SK-N-SH treated with all-trans-retinoic acid at 6 μM for 48 hours (cell line): Measurements from ENCODE around the gene TBC1D2B.
A peak's percentile ranks its signal among the peaks of the same experiment; 100 is the strongest.

Experiments used
- ATAC-seq: fragments of 200-7000 bp; cut with Tn5 transposase; 3 replicates; pipeline ENCODE4 v1.9.1; 2020; ENCODE audit warnings: mild to moderate bottlenecking, moderate library complexity
- ARNTL ChIP-seq: fragments of 450-650 bp; formaldehyde crosslinking; IDR thresholded peaks from 2 replicates; pipeline ENCODE4 v1.5.0; 2020; ENCODE audit warnings: low read depth, mild to moderate bottlenecking, moderate library complexity, borderline replicate concordance
- BACH2 ChIP-seq: fragments of 250-450 bp; sonication (Bioruptor Pico); IDR thresholded peaks from 2 replicates; pipeline ENCODE4 v1.9.0; 2021; ENCODE audit warnings: mild to moderate bottlenecking, borderline replicate concordance
- CREB5 ChIP-seq: fragments of 250-450 bp; sonication (Bioruptor Pico); IDR thresholded peaks from 2 replicates; pipeline ENCODE4 v1.5.1; 2020; ENCODE audit warnings: low read depth, mild to moderate bottlenecking, moderate library complexity
- CSRNP3 ChIP-seq: fragments of 250-450 bp; sonication (Bioruptor Pico); IDR thresholded peaks from 2 replicates; pipeline ENCODE4 v1.5.1; 2021; ENCODE audit warnings: mild to moderate bottlenecking, moderate library complexity
- ESRRG ChIP-seq: fragments of 250-450 bp; sonication (Bioruptor Pico); IDR thresholded peaks from 2 replicates; pipeline ENCODE4 v1.6.1; 2021; ENCODE audit warnings: mild to moderate bottlenecking
- GLIS3 ChIP-seq: fragments of 250-450 bp; sonication (Bioruptor Pico); IDR thresholded peaks from 2 replicates; pipeline ENCODE4 v1.5.0; 2020; ENCODE audit warnings: mild to moderate bottlenecking, moderate library complexity
- ISL1 ChIP-seq: fragments of 250-450 bp; sonication (Bioruptor Pico); IDR thresholded peaks from 2 replicates; pipeline ENCODE4 v2.1.2; 2022; ENCODE audit warnings: mild to moderate bottlenecking, moderate library complexity
- OSR1 ChIP-seq: fragments of 250-450 bp; sonication (Bioruptor Pico); IDR thresholded peaks from 2 replicates; pipeline ENCODE4 v1.8.0; 2022; ENCODE audit warnings: moderate library complexity, mild to moderate bottlenecking, inconsistent platforms
- PATZ1 ChIP-seq: fragments of 250-450 bp; sonication (Bioruptor Pico); IDR thresholded peaks from 2 replicates; pipeline ENCODE4 v1.8.0; 2020; ENCODE audit warnings: mild to moderate bottlenecking, moderate library complexity, borderline replicate concordance
- POU6F1 ChIP-seq: fragments of 250-450 bp; sonication (Bioruptor Pico); IDR thresholded peaks from 2 replicates; pipeline ENCODE4 v1.8.0; 2021; ENCODE audit warnings: low read depth, mild to moderate bottlenecking, moderate library complexity, borderline replicate concordance
- PPARA ChIP-seq: fragments of 250-450 bp; sonication (Bioruptor Pico); IDR thresholded peaks from 2 replicates; pipeline ENCODE4 v1.5.0; 2020; ENCODE audit warnings: mild to moderate bottlenecking, borderline replicate concordance
- RARB ChIP-seq: fragments of 250-450 bp; sonication (Bioruptor Pico); IDR thresholded peaks from 2 replicates; pipeline ENCODE4 v1.8.0; 2021; ENCODE audit warnings: mild to moderate bottlenecking, moderate library complexity
- TCF4 ChIP-seq: fragments of 250-450 bp; sonication (Bioruptor Pico); IDR thresholded peaks from 2 replicates; pipeline ENCODE4 v1.8.0; 2021; ENCODE audit warnings: mild to moderate bottlenecking, moderate library complexity, borderline replicate concordance
- TSHZ2 ChIP-seq: fragments of 250-450 bp; sonication (Bioruptor Pico); IDR thresholded peaks from 2 replicates; pipeline ENCODE4 v1.5.0; 2020; ENCODE audit warnings: mild to moderate bottlenecking, moderate library complexity
- ZC3H10 ChIP-seq: fragments of 250-450 bp; sonication (Bioruptor Pico); IDR thresholded peaks from 2 replicates; pipeline ENCODE4 v1.5.1; 2021; ENCODE audit warnings: mild to moderate bottlenecking, moderate library complexity
- ZFP30 ChIP-seq: fragments of 450-650 bp; formaldehyde crosslinking; IDR thresholded peaks from 2 replicates; pipeline ENCODE4 v1.5.0; 2022; ENCODE audit warnings: mild to moderate bottlenecking, moderate library complexity
- ZNF565 ChIP-seq: fragments of 450-650 bp; formaldehyde crosslinking; conservative IDR thresholded peaks from 2 replicates; pipeline ENCODE4 v1.5.0; 2020; ENCODE audit warnings: low read depth, mild to moderate bottlenecking, moderate library complexity
- ZNF70 ChIP-seq: fragments of 450-650 bp; formaldehyde crosslinking; IDR thresholded peaks from 2 replicates; pipeline ENCODE4 v1.5.0; 2020; ENCODE audit warnings: mild to moderate bottlenecking, moderate library complexity
- ZNF8 ChIP-seq: fragments of 450-650 bp; formaldehyde crosslinking; IDR thresholded peaks from 2 replicates; pipeline ENCODE4 v1.5.0; 2020; ENCODE audit warnings: mild to moderate bottlenecking, moderate library complexity

The TBC1D2B gene

GRCh38 chr15:78079298-78080087 is 2.0 kb upstream of the TBC1D2B start:
- no peak for TF ChIP-seq PPARA (CRISPR knock-in tag)
- TF ChIP-seq PATZ1 (CRISPR knock-in tag), result no peak
- TF ChIP-seq BACH2 (CRISPR knock-in tag), result no peak
- TF ChIP-seq CREB5 (CRISPR knock-in tag), result no peak
- no peak for TF ChIP-seq OSR1
- TF ChIP-seq ESRRG (CRISPR knock-in tag), result no peak
- TF ChIP-seq ZNF565 (CRISPR knock-in tag), result no peak
- no peak for TF ChIP-seq TSHZ2 (CRISPR knock-in tag)
- no peak for TF ChIP-seq RARB (CRISPR knock-in tag)
- no peak for TF ChIP-seq ISL1
- no peak for ATAC-seq

- TF ChIP-seq RARB (CRISPR knock-in tag), result no peak
- TF ChIP-seq ARNTL, result no peak
- TF ChIP-seq ZNF8 (CRISPR knock-in tag), result no peak
- TF ChIP-seq TSHZ2 (CRISPR knock-in tag), result no peak
- ATAC-seq, result no peak
Observed at GRCh38 chr15:78077871-78078210, 330 bp upstream of the TBC1D2B start.

GRCh38 chr15:78076231-78077052 is 1.1 kb downstream of the TBC1D2B start:
- peak; percentile 41 for ATAC-seq
- TF ChIP-seq ZNF8 (CRISPR knock-in tag), result no peak
- TF ChIP-seq TCF4 (CRISPR knock-in tag), result no peak
- no peak for TF ChIP-seq RARB (CRISPR knock-in tag)
- TF ChIP-seq GLIS3 (CRISPR knock-in tag), result no peak
- TF ChIP-seq CSRNP3 (CRISPR knock-in tag), result no peak
- TF ChIP-seq ZFP30 (CRISPR knock-in tag), result no peak
- TF ChIP-seq ZNF70, result no peak
- TF ChIP-seq BACH2 (CRISPR knock-in tag), result no peak
- no peak for TF ChIP-seq PATZ1 (CRISPR knock-in tag)
- no peak for TF ChIP-seq CREB5 (CRISPR knock-in tag)
- no peak for TF ChIP-seq POU6F1 (CRISPR knock-in tag)
- TF ChIP-seq ISL1, result no peak
- no peak for TF ChIP-seq ARNTL
- no peak for TF ChIP-seq OSR1
- no peak for TF ChIP-seq ZC3H10
- TF ChIP-seq, all 23 proteins: peak for 0
